ENCODE results near the gene SLC18A2. TPM values are rescaled to one million over a fixed set of nuclear protein-coding genes. Genes with fewer than 3 reads are reported as not detected.
"Not testable (repeated sequence)": the region's sequence is repeated elsewhere in the genome, so short reads cannot be mapped to it uniquely, and the experiment has no call there.

The SLC18A2 gene
- total RNA-seq, 4 donors from 2014 or later, result 0.18 to 0.95 (median 0.75) TPM

- H3K4me3 ChIP-seq, result no peak overlapping the region
- no peaks in the 10 kb centered on the region for H3K9me3 ChIP-seq
- TF ChIP-seq POLR2A (IDR thresholded peaks at IDR 0.05), result no peak
- TF ChIP-seq, protein P1, sequence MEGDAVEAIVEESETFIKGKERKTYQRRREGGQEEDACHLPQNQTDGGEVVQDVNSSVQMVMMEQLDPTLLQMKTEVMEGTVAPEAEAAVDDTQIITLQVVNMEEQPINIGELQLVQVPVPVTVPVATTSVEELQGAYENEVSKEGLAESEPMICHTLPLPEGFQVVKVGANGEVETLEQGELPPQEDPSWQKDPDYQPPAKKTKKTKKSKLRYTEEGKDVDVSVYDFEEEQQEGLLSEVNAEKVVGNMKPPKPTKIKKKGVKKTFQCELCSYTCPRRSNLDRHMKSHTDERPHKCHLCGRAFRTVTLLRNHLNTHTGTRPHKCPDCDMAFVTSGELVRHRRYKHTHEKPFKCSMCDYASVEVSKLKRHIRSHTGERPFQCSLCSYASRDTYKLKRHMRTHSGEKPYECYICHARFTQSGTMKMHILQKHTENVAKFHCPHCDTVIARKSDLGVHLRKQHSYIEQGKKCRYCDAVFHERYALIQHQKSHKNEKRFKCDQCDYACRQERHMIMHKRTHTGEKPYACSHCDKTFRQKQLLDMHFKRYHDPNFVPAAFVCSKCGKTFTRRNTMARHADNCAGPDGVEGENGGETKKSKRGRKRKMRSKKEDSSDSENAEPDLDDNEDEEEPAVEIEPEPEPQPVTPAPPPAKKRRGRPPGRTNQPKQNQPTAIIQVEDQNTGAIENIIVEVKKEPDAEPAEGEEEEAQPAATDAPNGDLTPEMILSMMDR (IDR thresholded peaks at IDR 0.05), result no peak
- H3K27ac ChIP-seq, result no peak overlapping the region
- H3K27me3 ChIP-seq, result no peaks in the 10 kb centered on the region
- H3K4me1 ChIP-seq, result no peaks in the 10 kb centered on the region
- no peaks in the 10 kb centered on the region for H3K36me3 ChIP-seq
- no peak for DNase-seq
These were observed 53.8 kb downstream of the SLC18A2 start for GRCh38 chr10:117294735-117295134.

GRCh38 chr10:117298219-117298618, 57.3 kb downstream of the SLC18A2 start:
- Histone ChIP-seq H3K4me3 (no peak overlapping the region), H3K4me1 (no peaks in the 10 kb centered on the region), H3K27ac (no peak overlapping the region), H3K36me3 (no peaks in the 10 kb centered on the region), H3K9me3 (no peaks in the 10 kb centered on the region), H3K27me3 (no peaks in the 10 kb centered on the region)
- TF ChIP-seq, protein P1 (IDR thresholded peaks at IDR 0.05), result no peak
- TF ChIP-seq POLR2A (IDR thresholded peaks at IDR 0.05), result no peak
- no peak for DNase-seq

DNA sequence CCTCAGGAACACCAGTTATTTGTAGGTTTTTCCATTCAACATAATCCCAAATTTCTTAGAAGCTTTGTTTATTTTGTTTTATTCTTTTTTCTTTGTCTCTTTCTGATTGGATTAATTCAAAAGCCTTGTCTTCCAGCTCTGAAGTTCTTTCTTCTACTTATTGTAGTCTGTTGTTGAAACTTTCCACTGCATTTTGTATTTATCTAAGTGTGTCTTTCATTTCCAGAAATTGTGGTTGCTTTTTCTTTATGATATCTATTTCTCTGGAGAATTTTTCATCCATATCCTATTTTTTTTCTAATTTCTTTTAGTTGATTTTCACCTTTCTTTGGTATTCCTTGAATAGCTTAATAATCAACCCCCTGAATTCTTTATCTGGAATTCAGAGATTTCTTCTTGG, 58.5 kb downstream of the SLC18A2 start:
- Histone ChIP-seq H3K9me3 (no peaks in the 10 kb centered on the region), H3K4me3 (no peak overlapping the region)
- TF ChIP-seq POLR2A (IDR thresholded peaks at IDR 0.05), result no peak
- TF ChIP-seq, protein P1 (IDR thresholded peaks at IDR 0.05), result no peak

DNA sequence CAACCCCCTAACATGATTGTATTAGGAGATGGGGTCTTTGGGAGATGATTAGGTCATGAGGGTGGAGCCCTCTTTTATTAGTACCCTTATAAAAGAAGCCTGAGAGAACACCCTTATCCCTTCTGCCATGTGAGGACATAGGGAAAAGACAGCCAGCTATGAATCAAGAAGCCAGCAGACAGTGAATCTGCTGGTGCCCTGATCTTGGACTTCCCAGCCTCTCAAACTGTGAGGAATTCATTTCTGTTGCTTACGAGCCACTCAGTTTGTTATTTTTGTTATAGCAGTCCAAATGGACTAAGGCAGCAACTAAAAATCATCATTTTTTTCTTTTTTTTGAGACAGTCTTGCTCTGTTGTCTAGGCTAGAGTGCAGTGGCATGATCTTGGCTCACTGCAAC, 59.8 kb downstream of the SLC18A2 start:
- no peaks in the 10 kb centered on the region for H3K36me3 ChIP-seq
- H3K4me1 ChIP-seq, result no peaks in the 10 kb centered on the region
- TF ChIP-seq POLR2A (IDR thresholded peaks at IDR 0.05), result no peak
- TF ChIP-seq, protein P1 (IDR thresholded peaks at IDR 0.05), result no peak
- no peak overlapping the region for H3K4me3 ChIP-seq
- H3K9me3 ChIP-seq, result no peaks in the 10 kb centered on the region
- no peak overlapping the region for H3K27ac ChIP-seq
- DNase-seq, result no peak
- H3K27me3 ChIP-seq, result no peaks in the 10 kb centered on the region

More for the DNA sequence above, 58.5 kb downstream of the SLC18A2 start:
- Histone ChIP-seq H3K27me3 (no peaks in the 10 kb centered on the region), H3K4me1 (no peaks in the 10 kb centered on the region), H3K27ac (no peak overlapping the region), H3K36me3 (no peaks in the 10 kb centered on the region)
- no peak for DNase-seq

DNA sequence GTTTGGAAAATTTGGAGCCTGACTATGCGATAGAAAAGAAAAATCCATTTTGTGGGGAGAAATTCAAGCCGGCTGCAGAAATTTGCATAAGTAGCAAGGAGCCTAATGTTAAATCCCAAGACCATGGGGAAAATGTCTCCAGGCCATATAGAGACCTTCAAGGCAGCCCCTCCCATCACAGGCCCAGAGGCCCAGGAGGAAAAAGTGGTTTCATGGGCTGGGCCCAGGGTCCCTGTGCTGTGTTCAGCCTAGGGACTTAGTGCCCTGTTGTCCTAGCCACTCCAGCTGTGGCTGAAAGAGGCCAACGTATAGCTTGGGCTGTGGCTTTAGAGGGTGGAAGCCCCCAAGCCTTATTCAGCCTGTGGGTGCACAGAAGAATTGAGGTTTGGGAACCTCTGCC, 62.5 kb downstream of the SLC18A2 start:
- not testable (repeated sequence) for H3K27me3 ChIP-seq, H3K4me3 ChIP-seq, H3K4me1 ChIP-seq, H3K27ac ChIP-seq, H3K36me3 ChIP-seq, H3K9me3 ChIP-seq, DNase-seq

DNA sequence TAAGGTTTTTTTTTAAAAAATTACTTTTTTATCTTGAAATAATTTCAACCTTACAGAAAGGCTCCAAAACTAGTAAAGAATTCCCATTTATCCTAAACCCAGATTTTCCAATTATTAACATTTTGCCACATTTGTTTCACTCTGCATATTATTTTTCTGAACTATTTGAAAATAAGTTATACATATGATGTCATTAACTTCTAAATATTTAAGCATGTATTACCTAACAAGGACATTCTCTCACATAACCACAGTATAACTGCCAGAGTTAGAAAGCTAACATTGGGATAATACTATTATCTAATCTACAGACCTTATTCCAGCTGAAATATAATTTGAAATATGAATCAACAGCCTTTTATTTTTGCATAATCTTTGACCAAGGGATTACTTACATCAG, 65.8 kb downstream of the SLC18A2 start:
- H3K4me3 ChIP-seq, result no peak overlapping the region
- H3K4me1 ChIP-seq, result no peaks in the 10 kb centered on the region
- H3K9me3 ChIP-seq, result no peaks in the 10 kb centered on the region
- peaks cover 0 to 3% (median 0%) of the 10 kb centered on the region in 3 donors for H3K36me3 ChIP-seq
- TF ChIP-seq, protein P1 (IDR thresholded peaks at IDR 0.05), result no peak
- TF ChIP-seq POLR2A (IDR thresholded peaks at IDR 0.05), result no peak
- DNase-seq, result no peak
- no peaks in the 10 kb centered on the region for H3K27me3 ChIP-seq
- H3K27ac ChIP-seq, result no peak overlapping the region

Data from Peyer's patch (tissue), 4 donors.